Measurements from ENCODE around the gene S100A8.

Gene S100A8

GRCh38 chr1:153389973-153390879 is 647 bp downstream of the S100A8 start:
- no peak for DNase-seq

- DNase-seq: no peak
Observed at GRCh38 chr1:153389401-153389800, 1.5 kb downstream of the S100A8 start.

- DNase-seq: no peak
Observed at GRCh38 chr1:153387785-153388184, 3.1 kb downstream of the S100A8 start.

- DNase-seq: no peak
Observed at GRCh38 chr1:153387001-153387400, 3.9 kb downstream of the S100A8 start.

GRCh38 chr1:153386500-153386901 is 4.4 kb downstream of the S100A8 start:
- DNase-seq: no peak

GRCh38 chr1:153384958-153385580 is 5.8 kb downstream of the S100A8 start:
- DNase-seq: no peak

- DNase-seq: no peak
Observed at GRCh38 chr1:153380711-153381110, 10.2 kb downstream of the S100A8 start.

GRCh38 chr1:153379591-153379990 is 11.3 kb downstream of the S100A8 start:
- no peak for DNase-seq

- no peak for DNase-seq
Observed at GRCh38 chr1:153375511-153375910, 15.4 kb downstream of the S100A8 start, which contains the start of gene S100A12. S100A12 (minus strand) TSS chr1:153375621; CDS start chr1:153374592, 1,029 bp downstream.

- DNase-seq: no peak
Observed at GRCh38 chr1:153374071-153374470, 16.8 kb downstream of the S100A8 start.

GRCh38 chr1:153372571-153372970 is 18.3 kb downstream of the S100A8 start:
- DNase-seq: no peak

GRCh38 chr1:153371231-153371630 is 19.6 kb downstream of the S100A8 start:
- DNase-seq: no peak

GRCh38 chr1:153370146-153370545 is 20.7 kb downstream of the S100A8 start:
- no peak for DNase-seq

GRCh38 chr1:153368495-153368894 is 22.4 kb downstream of the S100A8 start:
- DNase-seq: no peak

GRCh38 chr1:153367090-153367489 is 23.8 kb downstream of the S100A8 start:
- DNase-seq: no peak

GRCh38 chr1:153366261-153366660 is 24.6 kb downstream of the S100A8 start:
- DNase-seq: no peak

GRCh38 chr1:153365696-153366095 is 25.2 kb downstream of the S100A8 start:
- no peak for DNase-seq

- no peak for DNase-seq
Observed at GRCh38 chr1:153364766-153365666, 25.9 kb downstream of the S100A8 start.

GRCh38 chr1:153364156-153364555 is 26.7 kb downstream of the S100A8 start:
- DNase-seq: no peak

- DNase-seq: no peak
Observed at GRCh38 chr1:153363641-153364040, 27.2 kb downstream of the S100A8 start.

- DNase-seq: no peak
Observed at GRCh38 chr1:153362187-153362775, 28.6 kb downstream of the S100A8 start.

- DNase-seq: no peak
Observed at GRCh38 chr1:153361480-153362109, 29.3 kb downstream of the S100A8 start.
